Islet precursor cell (in vitro differentiated cells): ENCODE measurements around the gene PPP4R3B.
A peak's percentile ranks its signal among the peaks of the same experiment; 100 is the strongest.
"Not testable (repeated sequence)": the region's sequence is repeated elsewhere in the genome, so short reads cannot be mapped to it uniquely, and the experiment has no call there.

Source experiments
- DNase-seq: peaks from one replicate; pipeline ENCODE4 v3.0.0-alpha.2; 2018

The PPP4R3B gene

DNA sequence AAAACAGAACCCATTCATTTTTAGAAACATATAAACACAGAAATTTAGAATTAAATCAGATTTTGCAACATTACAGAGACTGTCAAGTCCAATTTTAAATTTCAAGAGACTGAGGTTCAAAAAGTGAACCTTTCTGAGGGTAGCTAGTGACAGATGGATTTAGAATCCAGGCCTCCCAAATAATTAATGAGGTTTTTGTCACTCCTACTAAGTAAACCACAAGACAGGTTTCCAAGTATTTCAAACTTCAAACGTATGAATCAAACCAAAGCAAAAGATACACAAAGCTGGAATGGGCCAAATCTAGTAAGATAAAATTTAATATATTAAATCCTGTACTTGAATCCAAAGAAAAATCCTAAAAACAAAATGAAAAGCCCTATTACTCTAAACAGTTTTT, 25.3 kb downstream of the PPP4R3B start:
- DNase-seq = no peak

DNA sequence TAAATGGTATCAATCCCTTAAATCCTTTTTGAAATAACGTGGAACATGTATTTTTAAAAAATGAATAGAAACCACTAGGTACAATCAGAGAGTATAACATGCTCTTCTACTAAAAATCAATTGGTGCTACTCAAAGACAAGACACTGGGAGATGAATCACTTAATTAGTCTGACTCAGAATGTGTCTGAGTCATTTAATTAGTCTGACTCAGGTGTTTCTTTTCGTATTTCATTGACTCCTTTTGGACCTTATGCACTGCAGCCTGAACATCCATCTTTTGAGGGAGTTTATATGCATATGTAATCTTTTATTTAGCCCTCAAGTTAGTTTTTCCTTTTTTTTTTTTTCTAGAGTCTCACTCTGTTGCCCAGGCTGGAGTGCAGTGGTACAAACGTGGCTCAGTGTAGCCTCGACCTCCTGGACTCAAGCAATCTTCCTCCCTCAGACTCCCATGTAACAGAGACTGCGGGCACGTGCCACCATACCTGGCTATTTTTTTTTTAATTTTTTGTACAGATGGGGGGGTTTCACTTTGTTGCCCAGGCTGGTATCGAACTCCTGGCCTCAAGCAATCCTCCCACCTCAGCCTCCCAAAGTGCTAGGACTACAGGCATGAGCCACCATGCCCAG, 26.5 kb downstream of the PPP4R3B start:
- no peak for DNase-seq

DNA sequence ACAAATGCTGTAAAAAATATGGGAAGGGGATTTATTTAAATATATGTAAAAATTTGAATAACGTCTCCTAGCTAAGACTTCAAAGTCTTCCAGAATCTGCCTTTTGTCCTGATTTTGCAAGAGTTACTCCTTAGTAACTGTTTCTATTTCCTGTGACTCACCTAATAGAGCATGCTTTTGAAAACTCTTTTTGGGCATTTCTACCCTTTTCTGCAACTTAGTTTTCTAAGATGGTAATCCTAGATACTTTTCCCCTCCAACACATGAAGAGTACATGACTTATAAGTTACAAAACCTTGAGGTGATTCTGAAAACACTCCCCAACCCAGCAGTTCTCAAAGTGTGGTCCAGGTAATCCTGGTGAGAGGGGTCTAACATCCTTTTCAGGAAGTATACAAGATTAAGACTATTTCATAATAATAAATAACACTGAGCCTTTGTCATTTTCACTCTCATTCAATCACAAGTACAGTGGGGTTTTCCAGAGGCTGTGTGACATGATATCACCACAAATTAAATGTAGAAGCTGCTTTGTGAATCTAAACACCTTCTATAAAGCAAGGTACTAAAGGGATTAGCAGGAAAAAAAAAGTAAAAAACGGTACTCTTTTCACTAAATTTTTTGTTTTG, 31.9 kb downstream of the PPP4R3B start:
- DNase-seq = no peak

DNA sequence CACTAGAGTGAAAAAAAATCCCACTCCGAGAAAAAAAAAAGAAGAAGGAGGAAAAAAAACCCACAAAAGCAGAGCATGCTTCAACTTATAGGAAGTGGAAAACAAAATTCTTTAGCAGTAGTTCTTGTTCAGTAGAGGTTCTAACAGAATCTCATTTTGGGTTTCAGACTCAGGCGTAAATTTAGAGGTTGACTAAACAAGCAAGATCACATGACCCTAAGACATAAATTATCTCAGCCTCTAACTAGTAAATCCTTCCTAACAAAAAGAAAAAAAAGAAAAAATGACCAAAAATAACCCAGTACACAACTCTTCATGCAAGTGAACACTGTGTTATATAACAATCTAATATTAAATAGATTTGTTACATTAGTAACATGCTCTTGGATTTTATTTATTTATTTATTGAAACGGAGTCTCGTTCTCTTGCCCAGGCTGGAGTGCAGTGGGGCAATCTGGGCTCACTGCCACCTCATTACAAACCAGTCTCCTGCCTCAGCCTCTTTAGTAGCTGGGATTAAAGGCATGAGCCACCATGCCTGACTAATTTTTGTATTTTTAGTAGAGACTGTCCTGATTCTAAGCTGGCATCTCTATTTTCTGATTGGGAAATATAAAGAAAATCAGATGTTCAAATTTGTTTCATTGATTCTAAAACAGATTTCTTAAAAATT, 35.4 kb downstream of the PPP4R3B start:
- DNase-seq = no peak

DNA sequence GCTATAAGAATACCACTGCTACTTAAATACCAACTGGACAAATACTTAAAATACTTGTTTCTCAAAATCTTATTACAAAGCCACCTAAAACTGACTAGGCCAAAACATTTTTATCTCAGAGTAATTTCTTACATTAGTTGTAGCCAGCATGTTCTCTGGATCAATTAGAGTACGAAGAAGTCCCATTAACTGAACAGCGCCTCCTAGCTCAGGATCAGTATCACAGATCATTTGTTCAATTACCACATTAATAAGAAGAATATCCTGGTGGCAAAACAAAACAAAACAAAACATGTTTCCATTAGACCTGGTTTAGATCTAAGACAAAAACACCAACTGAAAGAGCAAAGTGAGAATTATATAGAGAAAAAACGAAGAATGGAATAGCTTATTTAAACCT, 36.0 kb downstream of the PPP4R3B start:
- no peak for DNase-seq

DNA sequence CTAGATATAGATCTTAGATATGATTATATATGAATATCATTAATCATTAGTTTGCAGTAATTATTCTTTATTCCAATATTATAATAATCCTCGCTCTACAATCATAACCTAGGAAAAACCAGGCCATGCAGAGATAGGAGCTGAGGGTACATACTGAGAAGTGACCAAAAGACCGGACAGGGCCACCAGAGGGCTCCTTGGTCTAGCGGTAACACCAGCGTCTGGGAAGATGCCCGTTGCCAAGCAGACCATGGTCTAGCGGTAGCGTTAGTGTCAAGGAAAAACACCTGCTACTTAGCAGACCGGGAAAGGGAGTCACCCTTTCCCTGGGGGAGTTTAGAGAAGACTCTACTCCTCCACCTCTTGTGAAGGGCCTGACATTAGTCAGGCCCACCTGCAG, 48.4 kb downstream of the PPP4R3B start:
- DNase-seq = not testable (repeated sequence)

DNA sequence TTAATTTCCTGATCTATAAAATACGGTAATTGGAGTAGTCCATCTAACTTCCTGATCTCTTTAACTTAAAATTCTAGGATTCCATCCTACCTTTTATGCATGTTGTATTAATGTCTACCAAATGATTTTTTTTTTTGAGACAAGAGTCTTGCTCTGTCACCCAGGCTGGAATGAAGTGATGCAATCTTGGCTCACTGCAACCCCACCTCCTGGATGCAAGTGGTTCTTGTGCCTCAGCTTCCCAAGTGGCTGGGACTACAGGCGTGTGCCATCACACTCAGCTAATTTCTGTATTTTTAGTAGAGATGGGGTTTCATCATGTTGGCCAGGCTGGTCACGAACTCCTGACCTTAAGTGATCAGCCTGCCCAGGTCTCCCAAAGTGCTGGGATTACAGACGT, 50.1 kb downstream of the PPP4R3B start:
- DNase-seq = no peak

DNA sequence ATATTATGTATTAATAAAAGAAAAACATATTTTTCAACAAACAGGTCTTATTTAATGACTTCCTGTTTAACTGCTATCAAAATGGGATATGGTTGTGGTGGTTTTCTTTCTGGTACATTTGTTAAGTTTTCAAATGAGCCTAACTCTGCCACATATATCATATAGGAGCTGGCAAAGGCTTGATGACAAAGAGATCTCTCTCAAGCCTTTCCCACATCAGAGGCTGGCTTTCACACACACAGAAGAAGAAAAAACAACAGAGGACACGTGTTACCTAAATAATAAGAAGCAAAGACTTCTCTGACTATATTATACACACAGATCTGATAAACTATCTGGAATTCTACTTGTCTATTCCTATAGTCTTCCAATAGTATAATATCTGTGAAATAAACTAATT, 51.8 kb downstream of the PPP4R3B start:
- DNase-seq = no peak

DNA sequence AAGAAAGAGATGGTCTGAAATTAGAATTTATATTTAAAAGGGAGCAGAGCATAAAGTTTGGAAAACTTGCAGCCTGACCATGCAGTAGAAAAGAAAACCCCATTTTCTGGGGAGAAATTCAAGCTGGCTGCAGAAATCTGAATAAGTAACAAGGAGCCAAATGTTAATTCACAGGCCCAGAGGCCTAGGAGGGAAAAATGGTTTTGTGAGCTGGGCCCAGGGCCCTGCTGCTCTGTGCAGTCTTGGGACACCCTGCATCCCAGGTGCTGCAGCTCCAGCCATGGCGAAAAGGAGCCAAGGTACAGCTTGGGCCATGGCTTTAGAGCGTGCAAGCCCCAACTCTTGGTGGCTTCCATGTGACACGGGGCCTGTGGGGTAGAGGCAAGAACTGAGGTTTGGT, 56.6 kb downstream of the PPP4R3B start:
- no peak for DNase-seq

DNA sequence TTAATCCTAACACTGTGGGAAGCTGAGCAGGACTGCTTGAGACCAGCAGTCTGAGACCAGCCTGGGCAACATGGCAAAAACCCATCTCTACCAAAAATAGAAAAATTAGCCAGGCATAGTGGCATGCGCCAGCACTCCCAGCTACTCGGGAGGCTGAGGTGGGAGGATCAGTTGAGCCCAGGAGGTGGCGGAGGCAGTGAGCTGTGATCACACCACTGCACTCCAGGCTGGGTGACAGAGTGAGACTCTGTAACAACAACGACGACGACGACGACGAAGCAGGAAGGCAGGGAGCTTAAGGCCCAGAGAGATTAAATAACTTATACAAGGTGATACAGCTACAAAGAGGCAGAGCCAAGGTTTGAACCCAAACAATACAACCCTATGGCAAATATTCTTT, 60.6 kb downstream of the PPP4R3B start:
- no peak for DNase-seq

DNA sequence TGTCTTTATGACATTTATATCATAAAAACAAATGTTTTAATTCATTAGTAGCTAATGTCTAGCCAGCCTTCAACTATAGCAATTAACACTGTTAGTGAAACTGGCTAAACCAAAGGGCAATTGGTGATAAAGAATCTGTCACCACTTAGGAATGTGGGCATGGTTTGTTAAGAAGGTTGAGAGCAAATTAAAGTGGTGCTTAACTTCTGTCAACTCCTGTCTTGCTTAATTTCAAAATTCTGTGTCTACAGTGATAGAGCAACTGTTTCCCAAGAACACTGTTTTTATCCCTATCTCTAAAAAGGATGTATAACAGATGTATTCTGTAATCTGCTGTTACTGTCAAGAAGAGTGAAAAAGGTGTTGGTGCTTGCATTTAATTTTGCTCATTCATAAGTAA, 61.4 kb downstream of the PPP4R3B start:
- no peak for DNase-seq

DNA sequence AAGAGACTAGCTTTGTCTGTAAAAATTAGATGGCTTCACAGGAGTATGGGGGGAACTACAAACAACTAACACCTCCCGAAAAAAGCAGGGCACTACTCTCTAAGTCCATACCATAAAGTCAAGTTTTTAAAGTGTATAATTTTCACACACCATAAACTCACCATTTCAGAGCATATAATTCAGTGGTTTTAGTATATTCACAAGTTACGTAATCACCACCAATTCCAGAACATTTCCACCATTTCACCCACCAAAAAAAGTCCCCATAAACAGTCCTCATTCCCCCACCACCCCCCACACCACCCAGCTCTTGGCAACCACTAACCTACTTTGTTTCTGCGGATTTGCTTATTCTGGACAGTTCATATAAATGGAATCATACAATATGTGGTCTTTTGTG, 64.1 kb downstream of the PPP4R3B start:
- DNase-seq = no peak

DNA sequence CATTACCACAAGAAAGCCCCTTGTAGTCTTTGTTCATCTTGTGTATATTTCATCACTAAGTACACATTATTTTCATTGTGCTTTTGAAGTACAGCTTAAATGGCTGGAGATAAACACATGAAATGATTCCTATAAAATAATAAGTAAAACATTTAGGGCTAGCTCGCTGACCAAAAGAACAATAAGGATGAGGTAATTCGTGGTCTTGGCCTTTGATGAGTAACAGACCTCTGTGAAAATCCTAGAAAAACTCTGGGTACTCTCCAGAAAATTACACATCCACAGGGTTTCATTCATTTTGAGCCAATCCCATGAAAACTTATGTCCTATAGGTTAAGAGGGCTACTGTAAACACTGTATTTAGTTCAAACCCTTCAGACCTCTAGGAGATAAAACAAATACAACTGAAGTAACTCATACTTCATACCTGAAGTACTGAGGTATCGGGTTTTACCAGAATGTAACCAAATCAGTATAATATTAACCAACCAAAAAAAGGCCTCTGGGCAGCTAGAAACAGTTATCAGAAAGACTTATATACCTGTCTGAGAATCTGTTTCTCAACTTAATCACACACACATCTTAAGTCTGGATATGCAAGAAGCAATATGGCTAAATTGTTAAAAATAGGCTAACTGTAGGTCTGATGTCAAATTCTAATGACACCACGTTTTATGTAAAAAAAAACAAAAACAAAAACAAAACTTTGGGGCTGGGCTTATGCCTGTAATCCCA, 66.9 kb downstream of the PPP4R3B start:
- no peak for DNase-seq

DNA sequence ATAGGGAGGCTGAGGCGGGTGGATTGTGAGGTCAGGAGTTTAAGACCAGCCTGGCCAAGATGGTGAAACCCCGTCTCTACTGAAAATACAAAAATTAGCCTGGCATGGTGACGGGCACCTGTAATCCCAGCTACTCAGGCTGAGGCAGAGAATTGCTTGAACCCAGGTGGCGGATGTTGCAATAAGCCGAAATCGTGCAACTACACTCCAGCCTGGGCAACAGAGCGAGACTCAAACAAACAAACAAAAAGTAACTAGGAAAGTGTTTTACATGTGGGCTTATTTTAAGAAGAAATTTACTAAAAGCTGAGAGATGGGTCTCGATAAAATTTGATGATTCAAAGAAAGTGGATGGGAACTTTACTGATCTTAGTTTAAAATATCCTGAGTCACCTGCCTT, 69.7 kb downstream of the PPP4R3B start:
- not testable (repeated sequence) for DNase-seq

DNA sequence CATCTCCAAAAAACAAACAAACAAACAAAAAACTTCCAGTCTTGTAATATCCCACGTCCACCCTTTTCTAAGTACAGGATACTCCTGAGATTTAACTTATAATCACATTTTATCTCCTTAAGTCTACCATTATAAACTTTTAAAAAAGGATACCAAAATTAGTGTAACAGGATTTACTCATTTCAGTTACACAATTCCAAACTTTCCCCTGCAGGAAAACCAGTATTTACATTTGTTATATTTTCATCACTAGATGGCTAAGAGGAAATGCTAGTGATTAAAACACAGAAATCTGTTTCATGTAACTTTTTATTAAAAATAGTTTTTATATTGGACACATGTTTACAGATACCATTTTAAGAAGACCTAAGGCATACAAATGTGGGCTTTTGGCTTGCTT, 70.4 kb downstream of the PPP4R3B start:
- no peak for DNase-seq

DNA sequence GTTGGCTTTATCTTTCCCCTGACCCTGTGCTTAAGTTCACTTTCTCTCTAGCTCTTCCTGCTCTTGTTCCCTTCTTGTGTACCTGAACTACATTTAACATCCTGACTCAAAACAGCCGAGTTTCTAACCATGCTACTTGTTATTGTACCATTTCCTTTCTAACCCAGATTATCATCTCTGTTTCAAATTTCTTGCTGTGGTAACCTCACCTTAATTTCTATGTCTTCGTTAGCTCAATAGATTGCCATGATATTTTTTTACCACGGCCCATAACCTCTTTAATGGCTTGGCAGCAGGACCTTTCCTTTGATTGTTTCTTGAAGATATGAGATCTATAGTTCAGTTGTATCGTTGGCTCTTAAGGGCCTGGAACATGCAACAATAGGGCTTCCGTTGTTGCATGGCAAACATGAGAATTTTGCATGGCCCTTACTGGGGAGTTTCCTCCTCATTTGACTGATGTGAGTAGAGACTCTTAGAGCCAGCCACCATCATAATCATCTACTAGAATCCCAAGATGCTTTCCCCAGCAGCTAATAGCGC, 86.8 kb downstream of the PPP4R3B start:
- DNase-seq = no peak

DNA sequence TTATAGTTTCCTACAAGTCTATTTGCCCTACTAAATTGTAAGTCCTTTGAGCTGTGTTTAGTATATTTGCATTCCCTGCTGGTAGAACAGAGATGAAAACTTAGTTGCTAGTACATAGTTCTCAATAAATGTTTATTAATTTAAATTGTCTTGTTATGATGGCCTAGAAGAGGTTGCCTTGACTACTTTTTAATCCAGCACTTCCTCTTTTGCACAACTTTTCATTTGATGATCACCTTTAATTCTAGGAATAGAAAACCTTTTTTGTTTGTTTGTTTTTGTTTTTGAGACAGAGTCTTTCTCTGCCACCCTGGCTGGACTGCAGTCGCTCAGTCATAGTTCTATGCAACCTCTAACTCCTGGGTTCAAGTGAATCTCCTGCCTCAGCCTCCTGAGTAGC, 91.2 kb downstream of the PPP4R3B start:
- DNase-seq = no peak

DNA sequence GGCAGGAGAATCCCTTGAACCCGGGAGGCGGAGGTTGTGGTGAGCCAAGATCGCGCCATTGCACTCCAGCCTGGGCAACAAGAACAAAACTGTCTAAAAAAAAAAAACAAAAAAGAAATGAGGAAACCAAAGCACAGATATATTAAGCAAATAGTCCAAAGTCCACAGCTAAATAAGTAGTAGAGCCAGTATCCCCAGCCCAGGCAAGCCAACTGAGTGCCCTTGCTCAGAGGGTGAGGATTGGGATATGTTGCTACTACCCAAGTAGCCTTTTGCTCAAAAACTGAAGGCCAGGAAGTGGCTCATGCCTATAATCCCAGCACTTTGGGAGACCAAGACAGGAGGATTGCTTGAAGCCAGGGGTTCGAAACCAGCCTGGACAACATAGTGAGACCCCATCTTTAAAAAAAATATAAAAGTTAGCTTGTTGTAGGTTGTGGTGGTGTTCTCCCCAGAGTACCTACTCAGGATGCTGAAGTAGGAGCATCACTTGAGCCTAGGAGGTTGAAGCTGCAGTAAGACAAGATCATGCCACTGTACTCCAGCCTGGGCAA, 92.5 kb downstream of the PPP4R3B start:
- no peak for DNase-seq

DNA sequence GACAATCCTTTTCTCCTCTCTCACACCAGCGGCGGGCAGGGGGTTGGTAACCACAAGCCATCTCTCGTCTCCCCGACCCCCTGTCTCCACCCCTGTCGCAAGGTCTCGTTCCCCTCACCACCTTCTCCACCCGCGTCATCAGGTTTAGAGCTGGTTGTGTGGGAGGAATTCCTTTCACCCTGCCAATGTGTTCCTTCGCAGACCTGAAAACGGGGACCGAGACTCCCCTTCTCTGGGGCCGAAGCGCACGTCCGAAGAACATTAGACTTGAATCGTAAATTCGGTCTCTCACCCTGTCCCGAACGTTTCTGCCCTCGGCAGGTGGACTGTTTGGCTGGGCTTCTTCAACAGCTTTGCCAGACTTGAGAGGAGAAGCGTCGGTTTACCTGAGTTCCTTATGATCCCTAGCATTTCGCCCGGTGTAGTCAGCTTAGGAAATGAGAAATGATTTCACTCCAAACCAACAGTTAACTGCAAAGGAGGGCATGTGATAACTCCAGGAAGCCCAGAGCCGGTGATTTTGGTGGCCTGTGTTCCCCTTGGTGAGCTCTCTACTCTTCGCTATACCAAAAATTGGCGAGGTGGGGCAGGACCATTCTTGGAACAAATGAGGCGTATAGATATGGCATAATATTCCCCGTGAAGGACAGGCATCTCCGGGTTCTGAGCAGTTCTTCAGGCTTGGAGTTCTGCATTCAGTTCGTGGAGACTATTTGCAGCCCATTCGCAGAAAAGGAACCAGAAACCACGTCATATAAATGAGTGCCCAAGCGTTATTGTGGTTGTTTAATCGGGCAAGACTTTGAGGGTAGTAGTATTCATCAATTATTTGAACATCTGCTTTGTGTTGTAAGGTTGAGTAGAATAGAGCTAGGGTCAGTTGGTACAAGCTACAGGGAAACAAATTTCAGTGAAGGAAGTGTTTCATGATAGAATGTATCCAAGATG, 97.2 kb downstream of the PPP4R3B start:
- peak; percentile 64 for DNase-seq

DNA sequence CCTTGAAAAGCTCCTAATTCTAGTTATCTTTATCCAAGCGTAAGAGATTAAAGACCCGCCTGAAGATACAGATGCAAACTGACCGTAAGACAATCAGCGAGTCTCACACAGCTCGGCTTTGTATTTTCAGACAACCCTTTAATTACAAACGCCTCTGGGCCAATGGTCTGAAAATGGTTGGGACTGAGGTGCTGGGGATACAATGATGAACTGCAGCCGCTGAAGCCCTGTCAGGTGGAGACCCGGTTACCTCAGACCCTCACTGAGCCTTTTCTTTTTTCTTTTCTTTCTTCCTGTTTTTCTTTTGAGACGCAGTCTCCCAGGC, 98.6 kb downstream of the PPP4R3B start:
- no peak for DNase-seq

DNA sequence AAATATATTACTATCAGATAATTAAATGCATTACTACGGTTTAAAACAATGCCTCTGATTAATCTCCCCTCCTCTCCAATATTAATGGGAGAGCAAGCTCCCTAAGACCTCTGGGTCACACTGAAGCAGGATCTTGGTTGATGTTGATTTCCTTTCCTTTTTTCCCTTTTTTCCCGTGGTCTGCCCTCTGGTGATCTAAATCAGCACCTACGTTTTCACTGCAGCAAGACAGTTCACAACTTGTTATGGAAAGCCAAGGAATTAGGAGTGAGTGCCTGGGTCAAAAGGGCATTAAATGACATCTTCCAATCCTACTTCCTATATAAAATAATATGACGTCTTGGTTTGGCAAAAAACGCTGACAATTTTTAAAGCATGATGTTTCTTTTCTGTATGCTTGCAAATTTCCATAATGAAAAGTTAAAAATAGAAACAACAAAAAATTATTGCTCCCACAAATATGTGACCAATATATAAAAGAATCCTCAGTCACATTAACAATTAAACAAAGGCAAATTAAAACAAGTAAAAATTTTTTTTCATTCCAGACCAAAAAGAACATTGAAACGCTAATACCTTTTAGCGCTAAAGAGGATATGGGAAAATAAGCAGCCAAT, 105.8 kb downstream of the PPP4R3B start:
- DNase-seq = peak; percentile 59
